HG02840 (cell line): ENCODE results near the gene TBC1D1.
A peak's percentile ranks its signal among the peaks of the same experiment; 100 is the strongest.

Source experiments
- ATAC-seq: cut with Tn5 transposase; IDR thresholded peaks from one replicate; pipeline ENCODE4 v1.9.1; 2021; ENCODE audit warnings: mild to moderate bottlenecking, moderate library complexity, moderate number of reproducible peaks; ENCODE audit not compliant: unreplicated experiment, low FRiP score

TBC1D1 gene

GRCh38 chr4:38154681-38155588 is 264.1 kb downstream of the TBC1D1 start:
- no peak for ATAC-seq

- ATAC-seq = no peak
These were observed 264.9 kb downstream of the TBC1D1 start for GRCh38 chr4:38155589-38156294.

GRCh38 chr4:38157592-38157991 is 266.7 kb downstream of the TBC1D1 start:
- ATAC-seq = no peak

GRCh38 chr4:38160487-38161207 is 269.8 kb downstream of the TBC1D1 start:
- peak; percentile 66 for ATAC-seq

- no peak for ATAC-seq
These were observed 270.6 kb downstream of the TBC1D1 start for GRCh38 chr4:38161208-38162113.

GRCh38 chr4:38162240-38162784 is 271.4 kb downstream of the TBC1D1 start:
- ATAC-seq = no peak

GRCh38 chr4:38163216-38164006 is 272.5 kb downstream of the TBC1D1 start:
- ATAC-seq = no peak

- no peak for ATAC-seq
These were observed 273.5 kb downstream of the TBC1D1 start for GRCh38 chr4:38164346-38164745.

- no peak for ATAC-seq
These were observed 275.2 kb downstream of the TBC1D1 start for GRCh38 chr4:38166082-38166481.

- ATAC-seq = no peak
These were observed 275.9 kb downstream of the TBC1D1 start for GRCh38 chr4:38166768-38167167.

- no peak for ATAC-seq
These were observed 277.1 kb downstream of the TBC1D1 start for GRCh38 chr4:38167973-38168372.

- no peak for ATAC-seq
These were observed 278.6 kb downstream of the TBC1D1 start for GRCh38 chr4:38169524-38169923.

- no peak for ATAC-seq
These were observed 279.7 kb downstream of the TBC1D1 start for GRCh38 chr4:38170338-38171169.

GRCh38 chr4:38172078-38172477 is 281.2 kb downstream of the TBC1D1 start:
- no peak for ATAC-seq

- ATAC-seq = no peak
These were observed 283.1 kb downstream of the TBC1D1 start for GRCh38 chr4:38173935-38174518.

- ATAC-seq = no peak
These were observed 283.9 kb downstream of the TBC1D1 start for GRCh38 chr4:38174801-38175200.

- no peak for ATAC-seq
These were observed 285.3 kb downstream of the TBC1D1 start for GRCh38 chr4:38176165-38176564.
